ENCODE results near the gene PBX4. TPM values are rescaled to one million over a fixed set of nuclear protein-coding genes. Genes with fewer than 3 reads are reported as not detected.

The PBX4 gene
- total and polyA plus RNA-seq, 12 donors, result 0.28 to 6.3 (median 0.81) TPM; not detected in 4

GRCh38 chr19:19527674-19528625 lies 90.5 kb downstream of the PBX4 start:
- Histone ChIP-seq H3K36me3 (replicated peaks in 1 of 2) (peaks cover 0 to 17% of the 10 kb centered on the region in 2 donors), H3K9me3 (replicated peaks in 1 of 3) (no peaks in the 10 kb centered on the region), H3K27ac (no peak overlapping the region), H3K27me3 (no peaks in the 10 kb centered on the region), H3K4me3 (no peak overlapping the region), H3K4me1 (replicated peaks in 1 of 2) (no peaks in the 10 kb centered on the region)
- 84 to 93% (median 89%) methylated on average over 12 to 27 of the region's 27 CpGs for WGBS, 4 donors
- no peak for TF ChIP-seq CTCF (IDR thresholded peaks at IDR 0.05)
- TF ChIP-seq POLR2A (IDR thresholded peaks at IDR 0.05), result no peak
- DNase-seq, result no peak
- intact Hi-C loops (cut with DNase I), result no loop called here

- intact Hi-C loops (cut with DNase I), result no loop called here
Observed at GRCh38 chr19:19527371-19527656, 91.2 kb downstream of the PBX4 start.

GRCh38 chr19:19526581-19527370 lies 91.7 kb downstream of the PBX4 start:
- intact Hi-C loops (cut with DNase I), result no loop called here
- no peak overlapping the region for H3K27ac ChIP-seq
- no peaks in the 10 kb centered on the region for H3K4me1 ChIP-seq (replicated peaks in 1 of 2)
- DNase-seq, result no peak
- TF ChIP-seq CTCF (IDR thresholded peaks at IDR 0.05), result no peak
- TF ChIP-seq POLR2A (IDR thresholded peaks at IDR 0.05), result no peak
- peaks cover 0 to 17% of the 10 kb centered on the region in 2 donors for H3K36me3 ChIP-seq (replicated peaks in 1 of 2)
- H3K9me3 ChIP-seq (replicated peaks in 1 of 3), result no peaks in the 10 kb centered on the region
- 74 to 83% (median 80%) methylated on average over 14 to 28 of the region's 28 CpGs for WGBS, 4 donors
- no peak overlapping the region for H3K4me3 ChIP-seq
- H3K27me3 ChIP-seq, result no peaks in the 10 kb centered on the region

More at GRCh38 chr19:19527371-19527656, 91.2 kb downstream of the PBX4 start:
- 92 to 95% (median 93%) methylated on average over 9 of the region's 9 CpGs for WGBS, 4 donors
- H3K27ac ChIP-seq, result no peak overlapping the region
- H3K4me1 ChIP-seq (replicated peaks in 1 of 2), result no peaks in the 10 kb centered on the region
- TF ChIP-seq POLR2A (IDR thresholded peaks at IDR 0.05) (no peak), CTCF (IDR thresholded peaks at IDR 0.05) (no peak)
- H3K36me3 ChIP-seq (replicated peaks in 1 of 2), result peaks cover 0 to 17% of the 10 kb centered on the region in 2 donors
- DNase-seq, result no peak
- no peaks in the 10 kb centered on the region for H3K27me3 ChIP-seq
- H3K4me3 ChIP-seq, result no peak overlapping the region
- no peaks in the 10 kb centered on the region for H3K9me3 ChIP-seq (replicated peaks in 1 of 3)

- no peak overlapping the region for H3K27ac ChIP-seq
- TF ChIP-seq POLR2A (IDR thresholded peaks at IDR 0.05), result no peak
- TF ChIP-seq CTCF (IDR thresholded peaks at IDR 0.05), result no peak
Observed at GRCh38 chr19:19525611-19526380, 92.7 kb downstream of the PBX4 start.

More at GRCh38 chr19:19525611-19526380, 92.7 kb downstream of the PBX4 start:
- 86 to 92% (median 89%) methylated on average over 10 to 23 of the region's 23 CpGs for WGBS, 4 donors
- H3K27me3 ChIP-seq, result no peaks in the 10 kb centered on the region
- intact Hi-C loops (cut with DNase I), result no loop called here
- DNase-seq, result no peak
- no peaks in the 10 kb centered on the region for H3K9me3 ChIP-seq (replicated peaks in 1 of 3)
- H3K36me3 ChIP-seq (replicated peaks in 1 of 2), result peaks cover 0 to 17% of the 10 kb centered on the region in 2 donors
- no peak overlapping the region for H3K4me3 ChIP-seq
- no peaks in the 10 kb centered on the region for H3K4me1 ChIP-seq (replicated peaks in 1 of 2)

Data from adrenal gland (tissue), 12 donors.